Measurements from ENCODE around the gene ASB6. TPM values are rescaled to one million over a fixed set of nuclear protein-coding genes. Genes with fewer than 3 reads are reported as not detected.

The ASB6 gene
- total RNA-seq, 1 experiment from 2014 or later = 19.1 TPM

GRCh38 chr9:129669141-129669718, 27.3 kb upstream of the ASB6 start:
- no peaks in the 10 kb centered on the region for H4K20me1 ChIP-seq (ENCODE audit: low read length)
- no peaks in the 10 kb centered on the region for H3K36me3 ChIP-seq (ENCODE audit: low read depth, low read length)
- peak; percentile 5 for DNase-seq
- ChIA-PET POLR2A (ENCODE audit: unreplicated experiment) (no interaction called here), CTCF (no interaction called here)
- no peak for TF ChIP-seq CTCF (conservative IDR thresholded peaks at IDR 0.05; ENCODE audit: low read depth, low read length)
- no peak for TF ChIP-seq EZH2 (IDR thresholded peaks at IDR 0.05; ENCODE audit: low read length, unreplicated experiment)
- TF ChIP-seq EZH2phosphoT487 (IDR thresholded peaks at IDR 0.05; ENCODE audit: borderline replicate concordance, low read length) = no peak
- H3K4me3 ChIP-seq (ENCODE audit: low read length) = no peak overlapping the region
- H3K9me2 ChIP-seq (replicated peaks; ENCODE audit: low read length) = no peaks in the 10 kb centered on the region
- H3K4me1 ChIP-seq (ENCODE audit: insufficient read depth, low read length) = no peaks in the 10 kb centered on the region
- no peak for ATAC-seq
- H3K4me2 ChIP-seq (ENCODE audit: low read length) = no peak overlapping the region
- H3K9ac ChIP-seq (ENCODE audit: low read length) = no peak overlapping the region
- H3K27me3 ChIP-seq (ENCODE audit: low read length) = peaks cover 2% of the 10 kb centered on the region; the same call in 1 of the 2 replicates
- BruUV-seq (replicated peaks) = no TSS peak
- H3K79me2 ChIP-seq (ENCODE audit: low read length) = no peaks in the 10 kb centered on the region
- H3K27ac ChIP-seq (ENCODE audit: low read length) = no peak overlapping the region
- no peak overlapping the region for H2AFZ ChIP-seq (ENCODE audit: low read length)
- no peaks in the 10 kb centered on the region for H3F3A ChIP-seq (ENCODE audit: low read length, unreplicated experiment)
- H3K9me3 ChIP-seq (ENCODE audit: low read length) = no peaks in the 10 kb centered on the region
- intact Hi-C loops (cut with micrococcal nuclease) = no loop called here

- POLR2A ChIA-PET (ENCODE audit: unreplicated experiment) = no interaction called here
- TF ChIP-seq EZH2phosphoT487 (IDR thresholded peaks at IDR 0.05; ENCODE audit: borderline replicate concordance, low read length) (no peak), CTCF (conservative IDR thresholded peaks at IDR 0.05; ENCODE audit: low read depth, low read length) (no peak; the same call in 1 of the 2 replicates), EZH2 (IDR thresholded peaks at IDR 0.05; ENCODE audit: low read length, unreplicated experiment) (no peak)
- Histone ChIP-seq H3F3A (ENCODE audit: low read length, unreplicated experiment) (no peaks in the 10 kb centered on the region), H3K27me3 (ENCODE audit: low read length) (peaks cover 2% of the 10 kb centered on the region; the same call in 1 of the 2 replicates), H3K79me2 (ENCODE audit: low read length) (no peaks in the 10 kb centered on the region), H3K27ac (ENCODE audit: low read length) (no peak overlapping the region), H4K20me1 (ENCODE audit: low read length) (no peaks in the 10 kb centered on the region), H3K9me2 (replicated peaks; ENCODE audit: low read length) (no peaks in the 10 kb centered on the region), H3K4me1 (ENCODE audit: insufficient read depth, low read length) (no peaks in the 10 kb centered on the region), H3K4me2 (ENCODE audit: low read length) (no peak overlapping the region), H3K4me3 (ENCODE audit: low read length) (no peak overlapping the region), H2AFZ (ENCODE audit: low read length) (no peak overlapping the region), H3K9me3 (ENCODE audit: low read length) (no peaks in the 10 kb centered on the region), H3K36me3 (ENCODE audit: low read depth, low read length) (no peaks in the 10 kb centered on the region), H3K9ac (ENCODE audit: low read length) (no peak overlapping the region)
- DNase-seq = peak; percentile 19
- CTCF ChIA-PET = no interaction called here
- ATAC-seq = no peak
- intact Hi-C loops (cut with micrococcal nuclease) = no loop called here
- BruUV-seq (replicated peaks) = no TSS peak
Observed at GRCh38 chr9:129667850-129668249, 25.9 kb upstream of the ASB6 start.

- Histone ChIP-seq H3K9me2 (replicated peaks; ENCODE audit: low read length) (no peaks in the 10 kb centered on the region), H3K9ac (ENCODE audit: low read length) (no peak overlapping the region), H3K27ac (ENCODE audit: low read length) (no peak overlapping the region), H2AFZ (ENCODE audit: low read length) (no peak overlapping the region), H3K9me3 (ENCODE audit: low read length) (no peaks in the 10 kb centered on the region), H3K27me3 (ENCODE audit: low read length) (peaks cover 2% of the 10 kb centered on the region; the same call in 1 of the 2 replicates), H4K20me1 (ENCODE audit: low read length) (no peaks in the 10 kb centered on the region), H3K36me3 (ENCODE audit: low read depth, low read length) (no peaks in the 10 kb centered on the region), H3K79me2 (ENCODE audit: low read length) (no peaks in the 10 kb centered on the region), H3K4me3 (ENCODE audit: low read length) (no peak overlapping the region), H3K4me2 (ENCODE audit: low read length) (no peak overlapping the region), H3F3A (ENCODE audit: low read length, unreplicated experiment) (no peaks in the 10 kb centered on the region), H3K4me1 (ENCODE audit: insufficient read depth, low read length) (no peaks in the 10 kb centered on the region)
- no TSS peak for BruUV-seq (replicated peaks)
- intact Hi-C loops (cut with micrococcal nuclease) = no loop called here
- no peak for ATAC-seq
- POLR2A ChIA-PET (ENCODE audit: unreplicated experiment) = no interaction called here
- TF ChIP-seq CTCF (conservative IDR thresholded peaks at IDR 0.05; ENCODE audit: low read depth, low read length) (no peak), EZH2 (IDR thresholded peaks at IDR 0.05; ENCODE audit: low read length, unreplicated experiment) (no peak)
- DNase-seq = no peak
- CTCF ChIA-PET = no interaction called here
Observed at GRCh38 chr9:129667378-129667777, 25.4 kb upstream of the ASB6 start.
